MM.1S (cell line): ENCODE results near the gene KIRREL3.

ENCODE experiments used
- DNase-seq: peaks from one replicate; pipeline ENCODE4 v3.0.0-alpha.2; 2015
- H2AFZ ChIP-seq: fragments of 300-600 bp; sonication (generic); 2 replicates; pipeline ENCODE4 v1.6.0; 2016; ENCODE audit warnings: antibody characterized with exemption, low read length
- H3F3A ChIP-seq: fragments of 300-600 bp; sonication (generic); 2 replicates; pipeline ENCODE4 v1.6.1; 2016; ENCODE audit warnings: mild to moderate bottlenecking, antibody characterized with exemption, low read length, moderate library complexity, mixed read lengths; ENCODE audit not compliant: insufficient read depth
- H3K27ac ChIP-seq: fragments of 300-600 bp; sonication (generic); 2 replicates; pipeline ENCODE4 v1.5.1; 2016; ENCODE audit warnings: mild to moderate bottlenecking, low read length
- H3K27me3 ChIP-seq: fragments of 300-600 bp; sonication (generic); replicated peaks from 2 replicates; pipeline ENCODE4 v1.6.0; 2016; ENCODE audit warnings: low read length; ENCODE audit not compliant: insufficient read depth
- H3K36me3 ChIP-seq: fragments of 300-600 bp; sonication (generic); replicated peaks from 2 replicates; pipeline ENCODE4 v1.6.1; 2016; ENCODE audit warnings: mild to moderate bottlenecking, low read length, mixed read lengths; ENCODE audit not compliant: insufficient read depth
- H3K4me1 ChIP-seq: fragments of 300-600 bp; sonication (generic); 2 replicates; pipeline ENCODE4 v1.6.1; 2016; ENCODE audit warnings: low read length, mixed read lengths
- H3K4me2 ChIP-seq: fragments of 300-600 bp; sonication (generic); 2 replicates; pipeline ENCODE4 v1.6.0; 2016; ENCODE audit warnings: low read depth, low read length
- H3K4me3 ChIP-seq: fragments of 300-600 bp; sonication (generic); 2 replicates; pipeline ENCODE4 v1.5.1; 2016; ENCODE audit warnings: low read length, mixed read lengths
- H3K79me2 ChIP-seq: fragments of 300-600 bp; sonication (generic); 2 replicates; pipeline ENCODE4 v1.6.1; 2016; ENCODE audit warnings: mixed run types, low read length, mixed read lengths
- H3K9ac ChIP-seq: fragments of 300-600 bp; sonication (generic); 2 replicates; pipeline ENCODE4 v1.6.1; 2016; ENCODE audit warnings: low read length, mixed read lengths
- H3K9me2 ChIP-seq: fragments of 300-600 bp; sonication (generic); replicated peaks from 2 replicates; pipeline ENCODE4 v1.6.1; 2016; ENCODE audit warnings: mild to moderate bottlenecking, low read length, mixed read lengths; ENCODE audit not compliant: insufficient read depth
- H3K9me3 ChIP-seq: fragments of 300-600 bp; sonication (generic); replicated peaks from 2 replicates; pipeline ENCODE4 v1.6.1; 2016; ENCODE audit warnings: mild to moderate bottlenecking, low read length, mixed read lengths; ENCODE audit not compliant: insufficient read depth
- H4K20me1 ChIP-seq: fragments of 300-600 bp; sonication (generic); 2 replicates; pipeline ENCODE4 v1.6.1; 2016; ENCODE audit warnings: mild to moderate bottlenecking, low read length, moderate library complexity, mixed read lengths; ENCODE audit not compliant: insufficient read depth
- CTCF ChIP-seq: fragments of 300-600 bp; sonication (generic); IDR thresholded peaks from 2 replicates; pipeline ENCODE4 v1.5.1; 2016; ENCODE audit warnings: antibody characterized with exemption, low read length, mixed read lengths
- EZH2 ChIP-seq: fragments of 300-600 bp; sonication (generic); optimal IDR thresholded peaks from 2 replicates; pipeline ENCODE3; 2017; ENCODE audit warnings: low read depth, mild to moderate bottlenecking, antibody characterized with exemption, low read length, mixed read lengths
- EZH2phosphoT487 ChIP-seq: fragments of 300-600 bp; sonication (generic); IDR thresholded peaks from 2 replicates; pipeline ENCODE4 v1.6.1; 2018; ENCODE audit warnings: antibody characterized with exemption, low read length

KIRREL3 gene

GRCh38 chr11:126843096-126843495 is 157.5 kb downstream of the KIRREL3 start:
- no peak overlapping the region for H3K27ac ChIP-seq

GRCh38 chr11:126841999-126842398 is 158.6 kb downstream of the KIRREL3 start:
- Histone ChIP-seq H3K4me1 (no peaks in the 10 kb centered on the region), H4K20me1 (no peaks in the 10 kb centered on the region), H3K9me3 (no peaks in the 10 kb centered on the region), H3K4me2 (no peak overlapping the region), H3K36me3 (no peaks in the 10 kb centered on the region), H3K27ac (no peak overlapping the region), H3K9me2 (no peaks in the 10 kb centered on the region), H3K27me3 (no peaks in the 10 kb centered on the region), H3K9ac (no peak overlapping the region), H3K4me3 (no peak overlapping the region), H3F3A (no peaks in the 10 kb centered on the region), H3K79me2 (no peaks in the 10 kb centered on the region), H2AFZ (no peak overlapping the region)
- DNase-seq: no peak
- TF ChIP-seq CTCF: no peak
- TF ChIP-seq EZH2phosphoT487: no peak
- TF ChIP-seq EZH2: no peak

More at GRCh38 chr11:126843096-126843495, 157.5 kb downstream of the KIRREL3 start:
- TF ChIP-seq CTCF (no peak), EZH2phosphoT487 (no peak), EZH2 (no peak)
- no peak overlapping the region for H2AFZ ChIP-seq
- no peak overlapping the region for H3K4me3 ChIP-seq
- no peaks in the 10 kb centered on the region for H3K9me2 ChIP-seq
- H3K36me3 ChIP-seq: no peaks in the 10 kb centered on the region
- no peaks in the 10 kb centered on the region for H3F3A ChIP-seq
- H3K4me2 ChIP-seq: no peak overlapping the region
- H3K79me2 ChIP-seq: no peaks in the 10 kb centered on the region
- DNase-seq: no peak
- H3K4me1 ChIP-seq: no peaks in the 10 kb centered on the region
- H3K9me3 ChIP-seq: no peaks in the 10 kb centered on the region
- H3K27me3 ChIP-seq: no peaks in the 10 kb centered on the region
- no peaks in the 10 kb centered on the region for H4K20me1 ChIP-seq
- H3K9ac ChIP-seq: no peak overlapping the region

GRCh38 chr11:126840975-126841374 is 159.6 kb downstream of the KIRREL3 start:
- Histone ChIP-seq H3K27ac (no peak overlapping the region), H3K4me1 (no peaks in the 10 kb centered on the region), H3K9me2 (no peaks in the 10 kb centered on the region), H3K4me3 (no peak overlapping the region), H3K36me3 (no peaks in the 10 kb centered on the region), H3K9ac (no peak overlapping the region), H3K4me2 (no peak overlapping the region), H3K9me3 (no peaks in the 10 kb centered on the region), H2AFZ (no peak overlapping the region), H3K27me3 (no peaks in the 10 kb centered on the region), H3F3A (no peaks in the 10 kb centered on the region), H3K79me2 (no peaks in the 10 kb centered on the region), H4K20me1 (no peaks in the 10 kb centered on the region)
- no peak for TF ChIP-seq EZH2
- TF ChIP-seq EZH2phosphoT487: no peak
- TF ChIP-seq CTCF: no peak
- no peak for DNase-seq
